Measurements from ENCODE around the gene ARIH2. TPM values are rescaled to one million over a fixed set of nuclear protein-coding genes. Genes with fewer than 3 reads are reported as not detected.

Gene ARIH2
- total and polyA plus RNA-seq, 4 donors = 66.6 to 96.4 (median 81.4) TPM

DNA sequence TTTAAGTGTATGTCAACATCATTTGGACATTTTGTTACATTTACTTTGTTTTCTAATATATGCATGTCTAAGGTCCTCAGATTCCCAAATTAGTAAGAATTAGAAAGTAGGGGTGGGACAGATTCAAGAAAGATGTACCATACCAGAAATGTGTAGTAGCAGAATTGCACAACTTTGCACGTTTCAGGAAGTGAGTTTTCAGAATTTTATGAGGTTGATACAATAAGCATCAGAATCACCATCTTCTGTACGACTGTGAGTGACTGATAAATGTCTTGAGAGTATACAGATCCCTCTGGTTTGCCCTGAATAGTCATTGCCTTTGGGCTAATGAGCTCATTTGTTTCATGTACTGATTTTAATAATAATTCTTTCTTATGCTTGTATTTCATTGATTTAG lies 9.3 kb downstream of the ARIH2 start:
- Histone ChIP-seq H3K4me1 (ENCODE audit: control insufficient read depth, insufficient read depth, low read length) (no peaks in the 10 kb centered on the region), H3K9me3 (ENCODE audit: control insufficient read depth, insufficient read depth, low read length) (no peaks in the 10 kb centered on the region), H3K4me3 (ENCODE audit: low read depth, low read length) (no peak overlapping the region), H3K36me3 (ENCODE audit: control insufficient read depth, insufficient read depth, low read length) (peaks cover 44% of the 10 kb centered on the region), H3K27me3 (ENCODE audit: control insufficient read depth, insufficient read depth, low read length) (no peaks in the 10 kb centered on the region), H3K27ac (ENCODE audit: low read depth, low read length) (no peak overlapping the region)
- DNase-seq (ENCODE audit: low read depth in 4 of 6, low spot score in 6 of 6) = no peak
- 60% methylated on average over 1 of the region's 2 CpGs for WGBS (ENCODE audit: insufficient coverage)

DNA sequence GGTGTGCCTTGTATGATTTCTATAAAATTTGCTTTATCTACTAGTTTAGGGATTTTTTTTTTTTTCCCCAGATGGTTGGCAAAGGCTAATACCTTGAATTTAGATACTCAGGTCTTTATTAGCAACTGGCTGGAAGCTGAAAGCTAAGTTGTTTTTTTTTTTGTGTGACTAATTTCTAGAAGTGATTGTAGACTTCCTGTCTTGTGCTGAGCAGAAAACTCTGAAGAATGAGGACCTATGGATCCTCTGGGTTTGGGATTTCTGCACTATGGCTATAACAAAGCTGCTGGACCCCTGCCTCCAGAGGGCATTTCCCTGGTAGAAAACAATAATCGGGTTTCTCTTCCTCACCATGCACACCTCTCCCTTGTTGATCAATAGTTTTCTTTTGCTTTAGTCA lies 10.0 kb downstream of the ARIH2 start:
- Histone ChIP-seq H3K27ac (ENCODE audit: low read depth, low read length) (no peak overlapping the region), H3K27me3 (ENCODE audit: control insufficient read depth, insufficient read depth, low read length) (no peaks in the 10 kb centered on the region), H3K4me3 (ENCODE audit: low read depth, low read length) (no peak overlapping the region), H3K9me3 (ENCODE audit: control insufficient read depth, insufficient read depth, low read length) (no peaks in the 10 kb centered on the region), H3K36me3 (ENCODE audit: control insufficient read depth, insufficient read depth, low read length) (peaks cover 40% of the 10 kb centered on the region), H3K4me1 (ENCODE audit: control insufficient read depth, insufficient read depth, low read length) (no peaks in the 10 kb centered on the region)
- no peak for DNase-seq (ENCODE audit: low read depth in 4 of 6, low spot score in 6 of 6)
- WGBS (ENCODE audit: insufficient coverage) = no CpG with 5 or more reads among the region's 1 CpG

DNA sequence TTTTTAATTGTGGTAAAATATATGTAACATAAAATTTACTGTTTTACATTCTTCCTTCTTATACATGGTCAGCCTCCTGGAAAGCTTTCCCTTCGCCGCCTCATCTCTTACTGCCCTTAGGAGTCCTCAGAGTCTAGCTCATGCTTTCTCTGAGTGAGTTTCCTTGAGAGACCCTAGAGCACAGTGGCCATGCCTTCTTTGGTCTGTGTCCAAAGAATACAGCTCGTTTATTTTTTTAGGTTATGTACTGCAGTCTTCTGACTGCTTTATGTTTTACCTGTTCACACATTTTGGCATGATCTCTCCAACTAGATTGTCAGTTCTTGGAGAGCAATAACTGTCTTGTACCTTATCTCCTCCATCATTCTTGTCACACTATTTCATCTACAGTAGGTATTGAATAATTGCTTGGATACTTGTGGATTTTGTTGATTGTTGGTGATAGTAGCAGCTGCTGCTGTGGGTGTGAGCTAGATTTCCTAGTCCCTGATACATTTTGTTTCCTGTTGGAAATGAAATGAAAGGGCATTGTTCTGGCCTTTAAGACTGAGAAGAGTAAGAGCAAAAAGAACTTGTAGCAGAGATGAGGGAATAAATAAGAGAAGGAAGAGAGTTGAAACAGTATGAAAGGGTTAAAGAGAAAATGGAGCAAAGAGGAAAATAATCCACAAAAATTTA lies 10.9 kb downstream of the ARIH2 start:
- H3K4me1 ChIP-seq (ENCODE audit: control insufficient read depth, insufficient read depth, low read length) = no peaks in the 10 kb centered on the region
- H3K27me3 ChIP-seq (ENCODE audit: control insufficient read depth, insufficient read depth, low read length) = no peaks in the 10 kb centered on the region
- H3K4me3 ChIP-seq (ENCODE audit: low read depth, low read length) = no peak overlapping the region
- 100% methylated on average over 1 of the region's 3 CpGs for WGBS (ENCODE audit: insufficient coverage)
- H3K36me3 ChIP-seq (ENCODE audit: control insufficient read depth, insufficient read depth, low read length) = peaks cover 33% of the 10 kb centered on the region
- no peaks in the 10 kb centered on the region for H3K9me3 ChIP-seq (ENCODE audit: control insufficient read depth, insufficient read depth, low read length)
- H3K27ac ChIP-seq (ENCODE audit: low read depth, low read length) = no peak overlapping the region
- DNase-seq (ENCODE audit: low read depth in 4 of 6, low spot score in 6 of 6) = no peak

DNA sequence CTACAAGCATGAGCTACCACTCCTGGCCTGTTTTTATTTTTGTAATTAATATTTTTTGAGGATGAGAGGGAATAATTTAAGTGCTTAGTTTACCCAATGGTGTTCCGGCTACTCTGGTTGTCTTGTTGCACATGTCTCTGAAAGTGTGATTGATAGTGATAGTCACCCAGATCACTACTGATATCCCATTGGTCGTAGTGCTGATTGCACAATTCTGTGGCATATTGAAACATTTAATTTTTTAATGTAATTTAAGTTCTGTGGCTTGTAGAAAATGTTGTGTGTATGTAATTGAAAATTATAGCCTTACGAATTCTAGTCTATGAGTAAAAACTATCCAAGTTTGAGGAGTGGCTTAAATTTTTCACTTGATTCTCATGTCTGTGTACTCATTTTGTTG lies 11.9 kb downstream of the ARIH2 start:
- Histone ChIP-seq H3K9me3 (ENCODE audit: control insufficient read depth, insufficient read depth, low read length) (no peaks in the 10 kb centered on the region), H3K36me3 (ENCODE audit: control insufficient read depth, insufficient read depth, low read length) (peaks cover 24% of the 10 kb centered on the region), H3K4me3 (ENCODE audit: low read depth, low read length) (no peak overlapping the region), H3K27ac (ENCODE audit: low read depth, low read length) (no peak overlapping the region), H3K4me1 (ENCODE audit: control insufficient read depth, insufficient read depth, low read length) (no peaks in the 10 kb centered on the region), H3K27me3 (ENCODE audit: control insufficient read depth, insufficient read depth, low read length) (no peaks in the 10 kb centered on the region)
- DNase-seq (ENCODE audit: low read depth in 4 of 6, low spot score in 6 of 6) = no peak
- 100% methylated on average over 1 of the region's 3 CpGs for WGBS (ENCODE audit: insufficient coverage)

DNA sequence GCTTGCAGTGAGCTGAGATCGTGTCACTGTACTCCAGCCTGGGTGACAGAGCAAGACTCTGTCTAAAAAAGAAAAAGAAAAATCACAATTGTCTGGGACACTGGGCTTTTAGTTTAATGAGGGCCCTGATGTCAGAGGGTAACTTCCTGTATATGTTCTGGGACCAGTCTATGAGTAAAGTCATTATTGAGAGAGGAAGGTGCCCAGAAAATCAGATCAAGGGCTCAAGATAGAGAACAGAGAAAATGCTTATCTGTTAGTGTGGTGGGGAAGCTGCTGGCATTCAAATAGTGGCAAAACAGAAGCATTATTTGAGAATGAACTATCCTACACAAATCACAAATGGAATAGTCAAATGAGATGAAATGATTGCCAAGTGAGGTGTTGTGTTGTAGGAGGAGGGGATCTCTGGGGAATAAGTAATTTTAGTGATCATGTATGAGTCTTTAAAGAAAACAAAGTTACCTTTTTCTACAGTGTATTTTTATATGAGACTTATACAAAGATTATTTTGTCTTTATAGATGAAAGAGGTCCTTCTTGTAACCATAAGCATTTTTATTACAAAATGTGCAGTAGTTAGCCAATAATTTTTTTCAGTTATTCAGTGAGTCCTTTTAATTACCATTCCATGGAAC lies 13.4 kb downstream of the ARIH2 start:
- Histone ChIP-seq H3K27ac (ENCODE audit: low read depth, low read length) (no peak overlapping the region), H3K36me3 (ENCODE audit: control insufficient read depth, insufficient read depth, low read length) (peaks cover 15% of the 10 kb centered on the region), H3K27me3 (ENCODE audit: control insufficient read depth, insufficient read depth, low read length) (no peaks in the 10 kb centered on the region), H3K4me1 (ENCODE audit: control insufficient read depth, insufficient read depth, low read length) (no peaks in the 10 kb centered on the region), H3K4me3 (ENCODE audit: low read depth, low read length) (no peak overlapping the region), H3K9me3 (ENCODE audit: control insufficient read depth, insufficient read depth, low read length) (no peaks in the 10 kb centered on the region)
- DNase-seq (ENCODE audit: low read depth in 4 of 6, low spot score in 6 of 6) = no peak
- no CpG with 5 or more reads among the region's 1 CpG for WGBS (ENCODE audit: insufficient coverage)

DNA sequence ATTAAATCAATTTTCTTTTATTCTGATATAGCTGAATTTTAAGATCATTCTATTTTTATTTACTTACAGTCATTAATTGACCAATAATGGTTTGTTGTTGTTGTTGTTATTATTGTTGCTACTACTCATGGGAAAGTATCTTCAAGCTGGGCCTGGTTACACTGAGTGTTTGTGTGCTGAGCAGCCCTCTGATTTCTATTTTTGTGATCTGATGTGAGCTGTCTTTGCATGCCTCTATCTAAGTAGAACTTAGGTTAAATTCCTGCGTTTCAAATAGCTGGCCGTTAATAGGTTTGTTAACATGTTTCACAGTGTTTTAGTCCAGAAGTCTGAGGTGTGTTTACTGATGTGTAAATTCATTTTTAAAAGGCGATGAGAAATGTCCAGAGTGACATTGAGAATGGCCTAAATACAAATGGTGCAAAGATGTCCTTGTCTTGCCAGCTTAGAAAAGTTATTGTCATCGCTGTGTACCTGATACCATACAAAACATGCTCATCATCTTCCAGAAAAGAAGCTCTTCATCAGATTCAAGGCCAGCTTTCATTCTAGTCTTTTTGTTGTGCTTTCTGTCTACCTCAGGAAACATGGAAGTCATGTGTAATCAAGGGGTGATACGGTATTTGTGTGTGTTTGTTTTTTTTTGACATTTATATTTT lies 15.8 kb downstream of the ARIH2 start:
- WGBS (ENCODE audit: insufficient coverage) = 100% methylated on average over 2 of the region's 5 CpGs
- Histone ChIP-seq H3K27ac (ENCODE audit: low read depth, low read length) (no peak overlapping the region), H3K27me3 (ENCODE audit: control insufficient read depth, insufficient read depth, low read length) (no peaks in the 10 kb centered on the region), H3K9me3 (ENCODE audit: control insufficient read depth, insufficient read depth, low read length) (no peaks in the 10 kb centered on the region), H3K4me1 (ENCODE audit: control insufficient read depth, insufficient read depth, low read length) (no peaks in the 10 kb centered on the region), H3K36me3 (ENCODE audit: control insufficient read depth, insufficient read depth, low read length) (peaks cover 9% of the 10 kb centered on the region), H3K4me3 (ENCODE audit: low read depth, low read length) (no peak overlapping the region)
- DNase-seq (ENCODE audit: low read depth in 4 of 6, low spot score in 6 of 6) = no peak

DNA sequence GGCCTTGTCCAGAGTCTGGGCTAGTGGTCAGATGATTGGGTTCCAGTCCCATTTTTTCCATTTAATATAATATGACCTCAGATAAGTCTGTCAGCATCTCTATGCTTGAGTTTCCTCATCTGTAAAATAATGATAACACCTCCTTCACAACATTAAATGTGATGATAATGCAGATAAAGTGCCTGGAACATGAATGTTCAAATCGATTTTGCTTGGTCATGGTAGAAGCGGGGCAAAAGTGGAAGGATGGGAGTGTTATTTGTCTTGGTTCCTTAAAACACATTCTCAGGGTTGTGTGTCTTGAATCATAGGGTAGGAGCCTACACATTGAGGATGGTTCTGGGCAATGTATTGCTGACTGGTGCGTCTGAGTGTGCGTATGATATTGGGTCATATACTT lies 16.9 kb downstream of the ARIH2 start:
- H3K4me3 ChIP-seq (ENCODE audit: low read depth, low read length) = no peak overlapping the region
- no peaks in the 10 kb centered on the region for H3K9me3 ChIP-seq (ENCODE audit: control insufficient read depth, insufficient read depth, low read length)
- peaks cover 9% of the 10 kb centered on the region for H3K36me3 ChIP-seq (ENCODE audit: control insufficient read depth, insufficient read depth, low read length)
- H3K27ac ChIP-seq (ENCODE audit: low read depth, low read length) = no peak overlapping the region
- no peak for DNase-seq (ENCODE audit: low read depth in 4 of 6, low spot score in 6 of 6)
- H3K4me1 ChIP-seq (ENCODE audit: control insufficient read depth, insufficient read depth, low read length) = no peaks in the 10 kb centered on the region
- H3K27me3 ChIP-seq (ENCODE audit: control insufficient read depth, insufficient read depth, low read length) = no peaks in the 10 kb centered on the region
- WGBS (ENCODE audit: insufficient coverage) = 100% methylated on average over 2 of the region's 4 CpGs

DNA sequence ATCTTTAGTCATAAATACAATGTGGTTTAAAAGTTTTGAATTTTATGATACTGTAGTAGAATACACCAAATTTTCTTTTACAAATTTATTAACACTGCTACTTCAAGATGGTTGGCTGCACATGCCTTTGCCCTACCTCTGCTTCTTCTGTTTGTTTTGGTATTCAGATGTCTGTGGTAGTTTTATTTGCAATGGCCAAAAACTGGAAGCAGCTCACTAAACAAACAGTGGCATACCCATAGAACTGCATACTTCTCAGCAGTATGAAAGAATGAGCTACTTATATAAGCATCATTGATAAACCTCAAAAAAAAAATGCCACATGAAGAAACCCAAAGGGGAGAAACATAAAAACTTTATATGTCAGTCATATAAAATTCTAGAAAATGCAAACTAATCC lies 19.5 kb downstream of the ARIH2 start:
- Histone ChIP-seq H3K27me3 (ENCODE audit: control insufficient read depth, insufficient read depth, low read length) (no peaks in the 10 kb centered on the region), H3K4me1 (ENCODE audit: control insufficient read depth, insufficient read depth, low read length) (no peaks in the 10 kb centered on the region), H3K9me3 (ENCODE audit: control insufficient read depth, insufficient read depth, low read length) (no peaks in the 10 kb centered on the region), H3K4me3 (ENCODE audit: low read depth, low read length) (no peak overlapping the region), H3K36me3 (ENCODE audit: control insufficient read depth, insufficient read depth, low read length) (peaks cover 6% of the 10 kb centered on the region), H3K27ac (ENCODE audit: low read depth, low read length) (no peak overlapping the region)
- DNase-seq (ENCODE audit: low read depth in 4 of 6, low spot score in 6 of 6) = no peak

DNA sequence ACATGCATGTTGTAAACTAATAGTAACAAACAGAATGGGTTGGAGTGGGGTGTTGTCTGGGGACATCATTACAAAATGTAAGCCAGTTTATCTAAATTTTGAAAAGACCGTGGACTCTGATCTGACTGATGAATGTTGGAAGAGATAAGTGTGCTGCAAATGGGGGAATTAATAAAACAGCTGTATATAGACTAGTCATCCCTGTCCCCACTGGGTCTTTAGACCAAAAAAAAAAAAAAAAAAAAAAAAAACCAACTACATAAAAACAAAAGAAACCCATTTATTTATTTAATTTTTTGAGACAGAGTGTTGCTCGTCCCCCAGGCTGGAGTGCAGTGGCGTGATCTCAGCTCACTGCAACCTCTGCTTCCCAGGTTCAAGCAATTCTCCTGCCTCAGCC lies 20.0 kb downstream of the ARIH2 start:
- DNase-seq (ENCODE audit: low read depth in 4 of 6, low spot score in 6 of 6) = no peak
- no peaks in the 10 kb centered on the region for H3K27me3 ChIP-seq (ENCODE audit: control insufficient read depth, insufficient read depth, low read length)
- H3K36me3 ChIP-seq (ENCODE audit: control insufficient read depth, insufficient read depth, low read length) = peaks cover 7% of the 10 kb centered on the region
- no peaks in the 10 kb centered on the region for H3K4me1 ChIP-seq (ENCODE audit: control insufficient read depth, insufficient read depth, low read length)
- no CpG with 5 or more reads among the region's 3 CpGs for WGBS (ENCODE audit: insufficient coverage)
- no peak overlapping the region for H3K27ac ChIP-seq (ENCODE audit: low read depth, low read length)
- no peak overlapping the region for H3K4me3 ChIP-seq (ENCODE audit: low read depth, low read length)
- H3K9me3 ChIP-seq (ENCODE audit: control insufficient read depth, insufficient read depth, low read length) = no peaks in the 10 kb centered on the region

DNA sequence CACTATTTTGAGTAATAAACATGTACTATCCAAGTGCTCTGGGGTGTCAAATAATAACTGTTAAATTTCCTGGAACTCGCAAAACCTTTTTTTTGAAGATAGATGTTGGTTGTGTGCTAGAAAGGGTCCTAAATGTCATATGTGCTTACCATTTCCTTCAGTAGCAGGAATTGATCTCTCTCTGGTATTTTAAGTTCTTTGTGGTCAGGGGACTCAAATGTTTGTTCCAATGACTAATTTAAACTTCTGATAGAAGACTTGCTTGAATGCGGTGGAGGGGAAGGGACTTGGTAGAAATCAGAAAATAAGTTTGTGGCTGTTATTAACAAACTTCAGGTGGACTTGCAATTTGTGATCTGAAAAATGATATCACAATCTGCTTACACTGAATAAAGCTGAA lies 26.8 kb downstream of the ARIH2 start:
- no peaks in the 10 kb centered on the region for H3K4me1 ChIP-seq (ENCODE audit: control insufficient read depth, insufficient read depth, low read length)
- peaks cover 8% of the 10 kb centered on the region for H3K36me3 ChIP-seq (ENCODE audit: control insufficient read depth, insufficient read depth, low read length)
- no CpG with 5 or more reads among the region's 2 CpGs for WGBS (ENCODE audit: insufficient coverage)
- H3K27ac ChIP-seq (ENCODE audit: low read depth, low read length) = no peak overlapping the region
- DNase-seq (ENCODE audit: low read depth in 4 of 6, low spot score in 6 of 6) = no peak
- H3K27me3 ChIP-seq (ENCODE audit: control insufficient read depth, insufficient read depth, low read length) = no peaks in the 10 kb centered on the region
- H3K4me3 ChIP-seq (ENCODE audit: low read depth, low read length) = no peak overlapping the region
- H3K9me3 ChIP-seq (ENCODE audit: control insufficient read depth, insufficient read depth, low read length) = no peaks in the 10 kb centered on the region

Data from spinal cord (tissue), 10 donors.